Measurements from ENCODE around the gene WNK2. TPM values are rescaled to one million over a fixed set of nuclear protein-coding genes. Genes with fewer than 3 reads are reported as not detected.

Gene WNK2
- polyA plus RNA-seq, 2 of the 4 experiments (the other 2 are of a cell fraction) = 2.1 to 6.7 TPM

DNA sequence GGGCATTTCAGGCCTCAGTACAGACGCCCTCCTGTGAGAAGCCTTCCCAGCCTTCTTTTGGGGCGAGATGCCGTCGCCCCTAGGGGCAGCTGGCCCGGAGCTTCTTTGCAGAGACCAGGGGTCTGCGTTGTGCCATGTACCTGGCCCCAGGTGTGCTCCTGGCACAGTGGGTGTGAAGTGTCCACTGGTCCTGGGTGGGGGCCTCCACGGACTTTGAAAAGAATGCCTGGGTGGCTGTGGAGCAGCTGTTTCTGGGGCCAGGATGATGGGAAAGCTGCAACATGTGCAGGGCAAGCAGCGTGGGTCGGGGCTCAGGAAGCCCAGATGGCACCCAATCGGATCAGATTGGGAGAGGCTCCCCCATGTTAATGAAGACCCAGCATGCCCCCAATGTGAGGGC lies 47.8 kb downstream of the WNK2 start:
- no peak overlapping the region for H3K27ac ChIP-seq
- H3K4me1 ChIP-seq = peaks cover 3% of the 10 kb centered on the region; the same call in 1 of the 3 replicates
- DNase-seq (ENCODE audit: low read depth in 1 of 2, low spot score in 1 of 2) = no peak
- TF ChIP-seq CEBPB (IDR thresholded peaks at IDR 0.05) = no peak
- no peak for TF ChIP-seq EHF (CRISPR knock-in tag; IDR thresholded peaks at IDR 0.05)
- no peak for TF ChIP-seq ZFP36 (IDR thresholded peaks at IDR 0.05; ENCODE audit: borderline replicate concordance, partially characterized antibody)
- TF ChIP-seq, protein P1, sequence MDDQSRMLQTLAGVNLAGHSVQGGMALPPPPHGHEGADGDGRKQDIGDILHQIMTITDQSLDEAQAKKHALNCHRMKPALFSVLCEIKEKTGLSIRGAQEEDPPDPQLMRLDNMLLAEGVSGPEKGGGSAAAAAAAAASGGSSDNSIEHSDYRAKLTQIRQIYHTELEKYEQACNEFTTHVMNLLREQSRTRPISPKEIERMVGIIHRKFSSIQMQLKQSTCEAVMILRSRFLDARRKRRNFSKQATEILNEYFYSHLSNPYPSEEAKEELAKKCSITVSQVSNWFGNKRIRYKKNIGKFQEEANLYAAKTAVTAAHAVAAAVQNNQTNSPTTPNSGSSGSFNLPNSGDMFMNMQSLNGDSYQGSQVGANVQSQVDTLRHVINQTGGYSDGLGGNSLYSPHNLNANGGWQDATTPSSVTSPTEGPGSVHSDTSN (IDR thresholded peaks at IDR 0.05) = no peak
- no peak for TF ChIP-seq JUNB (IDR thresholded peaks at IDR 0.05)
- TF ChIP-seq, protein P2, sequence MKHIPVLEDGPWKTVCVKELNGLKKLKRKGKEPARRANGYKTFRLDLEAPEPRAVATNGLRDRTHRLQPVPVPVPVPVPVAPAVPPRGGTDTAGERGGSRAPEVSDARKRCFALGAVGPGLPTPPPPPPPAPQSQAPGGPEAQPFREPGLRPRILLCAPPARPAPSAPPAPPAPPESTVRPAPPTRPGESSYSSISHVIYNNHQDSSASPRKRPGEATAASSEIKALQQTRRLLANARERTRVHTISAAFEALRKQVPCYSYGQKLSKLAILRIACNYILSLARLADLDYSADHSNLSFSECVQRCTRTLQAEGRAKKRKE (CRISPR knock-in tag; IDR thresholded peaks at IDR 0.05; ENCODE audit: low read depth) = no peak
- TF ChIP-seq HDAC2 (IDR thresholded peaks at IDR 0.05) = no peak
- no peak for TF ChIP-seq ZC3H11A (IDR thresholded peaks at IDR 0.05)
- no peak for TF ChIP-seq CBX2 (IDR thresholded peaks at IDR 0.05; ENCODE audit: borderline replicate concordance, low read depth)
- TF ChIP-seq SREBF2 (IDR thresholded peaks at IDR 0.05) = no peak
- TF ChIP-seq RCOR1 (IDR thresholded peaks at IDR 0.05; ENCODE audit: low read depth, low read length) = no peak
- TF ChIP-seq EP300 (IDR thresholded peaks at IDR 0.05) = no peak
- TF ChIP-seq RAD21 (conservative IDR thresholded peaks at IDR 0.05 in 1 of 2, IDR thresholded peaks at IDR 0.05 in 1 of 2) = no peak
- TF ChIP-seq KDM5A (IDR thresholded peaks at IDR 0.05) = no peak
- no peak overlapping the region for H3K4me3 ChIP-seq
- no peak overlapping the region for H3K4me2 ChIP-seq
- ChIA-PET CTCF (interaction anchor here (0.6 to 1.1 kb wide), 4 partner anchors 123 to 731 kb away, joined by 3 read pairs; no protein-coding TSS in a partner anchor), POLR2A (no interaction called here)
- no peak for ATAC-seq
- 84% methylated on average over 10 of the region's 10 CpGs for WGBS (ENCODE audit: missing lambda C conversion rate)
- no peaks in the 10 kb centered on the region for H3K9me3 ChIP-seq
- no peak for FAIRE-seq

- H3K27ac ChIP-seq = no peak overlapping the region
- peaks cover 3% of the 10 kb centered on the region; the same call in 1 of the 3 replicates for H3K4me1 ChIP-seq
- no peak for TF ChIP-seq RCOR1 (IDR thresholded peaks at IDR 0.05; ENCODE audit: low read depth, low read length)
- TF ChIP-seq, protein P3, sequence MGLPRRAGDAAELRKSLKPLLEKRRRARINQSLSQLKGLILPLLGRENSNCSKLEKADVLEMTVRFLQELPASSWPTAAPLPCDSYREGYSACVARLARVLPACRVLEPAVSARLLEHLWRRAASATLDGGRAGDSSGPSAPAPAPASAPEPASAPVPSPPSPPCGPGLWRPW (IDR thresholded peaks at IDR 0.05) = no peak
- no peak for TF ChIP-seq RFX5 (IDR thresholded peaks at IDR 0.05)
- TF ChIP-seq SMC3 (IDR thresholded peaks at IDR 0.05) = no peak
- no peak for TF ChIP-seq CBX2 (IDR thresholded peaks at IDR 0.05; ENCODE audit: borderline replicate concordance, low read depth)
- no peak for TF ChIP-seq HDAC2 (IDR thresholded peaks at IDR 0.05)
- TF ChIP-seq USF2 (IDR thresholded peaks at IDR 0.05) = no peak
- TF ChIP-seq ZC3H11A (IDR thresholded peaks at IDR 0.05) = no peak
- TF ChIP-seq EP300 (IDR thresholded peaks at IDR 0.05) = no peak
- TF ChIP-seq ZFP36 (IDR thresholded peaks at IDR 0.05; ENCODE audit: borderline replicate concordance, partially characterized antibody) = no peak
- TF ChIP-seq TFCP2L1 (CRISPR knock-in tag; IDR thresholded peaks at IDR 0.05) = no peak
- TF ChIP-seq JUNB (IDR thresholded peaks at IDR 0.05) = no peak
- TF ChIP-seq, protein P4, sequence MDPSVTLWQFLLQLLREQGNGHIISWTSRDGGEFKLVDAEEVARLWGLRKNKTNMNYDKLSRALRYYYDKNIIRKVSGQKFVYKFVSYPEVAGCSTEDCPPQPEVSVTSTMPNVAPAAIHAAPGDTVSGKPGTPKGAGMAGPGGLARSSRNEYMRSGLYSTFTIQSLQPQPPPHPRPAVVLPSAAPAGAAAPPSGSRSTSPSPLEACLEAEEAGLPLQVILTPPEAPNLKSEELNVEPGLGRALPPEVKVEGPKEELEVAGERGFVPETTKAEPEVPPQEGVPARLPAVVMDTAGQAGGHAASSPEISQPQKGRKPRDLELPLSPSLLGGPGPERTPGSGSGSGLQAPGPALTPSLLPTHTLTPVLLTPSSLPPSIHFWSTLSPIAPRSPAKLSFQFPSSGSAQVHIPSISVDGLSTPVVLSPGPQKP (IDR thresholded peaks at IDR 0.05; ENCODE audit: low read depth, low read length) = no peak
- TF ChIP-seq, protein P5, sequence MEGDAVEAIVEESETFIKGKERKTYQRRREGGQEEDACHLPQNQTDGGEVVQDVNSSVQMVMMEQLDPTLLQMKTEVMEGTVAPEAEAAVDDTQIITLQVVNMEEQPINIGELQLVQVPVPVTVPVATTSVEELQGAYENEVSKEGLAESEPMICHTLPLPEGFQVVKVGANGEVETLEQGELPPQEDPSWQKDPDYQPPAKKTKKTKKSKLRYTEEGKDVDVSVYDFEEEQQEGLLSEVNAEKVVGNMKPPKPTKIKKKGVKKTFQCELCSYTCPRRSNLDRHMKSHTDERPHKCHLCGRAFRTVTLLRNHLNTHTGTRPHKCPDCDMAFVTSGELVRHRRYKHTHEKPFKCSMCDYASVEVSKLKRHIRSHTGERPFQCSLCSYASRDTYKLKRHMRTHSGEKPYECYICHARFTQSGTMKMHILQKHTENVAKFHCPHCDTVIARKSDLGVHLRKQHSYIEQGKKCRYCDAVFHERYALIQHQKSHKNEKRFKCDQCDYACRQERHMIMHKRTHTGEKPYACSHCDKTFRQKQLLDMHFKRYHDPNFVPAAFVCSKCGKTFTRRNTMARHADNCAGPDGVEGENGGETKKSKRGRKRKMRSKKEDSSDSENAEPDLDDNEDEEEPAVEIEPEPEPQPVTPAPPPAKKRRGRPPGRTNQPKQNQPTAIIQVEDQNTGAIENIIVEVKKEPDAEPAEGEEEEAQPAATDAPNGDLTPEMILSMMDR (IDR thresholded peaks at IDR 0.05) = no peak
- TF ChIP-seq FOSL2 (IDR thresholded peaks at IDR 0.05) = no peak
- no peak for TF ChIP-seq FOSL2 (CRISPR knock-in tag; IDR thresholded peaks at IDR 0.05)
- TF ChIP-seq, protein P1 (IDR thresholded peaks at IDR 0.05) = no peak
- TF ChIP-seq HEYL (CRISPR knock-in tag; IDR thresholded peaks at IDR 0.05) = no peak
- no peak for TF ChIP-seq POLR2A (IDR thresholded peaks at IDR 0.05; ENCODE audit: low read length)
- FAIRE-seq (no peak), DNase-seq (ENCODE audit: low read depth in 1 of 2, low spot score in 1 of 2) (no peak), ATAC-seq (no peak)
- ChIA-PET CTCF (interaction anchor here (0.7 to 0.9 kb wide), 2 partner anchors 124 to 276 kb away, joined by 3 read pairs; no protein-coding TSS in a partner anchor), POLR2A (no interaction called here)
- H3K4me2 ChIP-seq = no peak overlapping the region
- 87% methylated on average over 10 of the region's 12 CpGs for WGBS (ENCODE audit: missing lambda C conversion rate)
- H3K4me3 ChIP-seq = no peak overlapping the region
- H3K9me3 ChIP-seq = no peaks in the 10 kb centered on the region
These were observed 48.5 kb downstream of the WNK2 start for GRCh38 chr9:93232388-93232960.
